ENCODE results near the gene CLN6.

DNA sequence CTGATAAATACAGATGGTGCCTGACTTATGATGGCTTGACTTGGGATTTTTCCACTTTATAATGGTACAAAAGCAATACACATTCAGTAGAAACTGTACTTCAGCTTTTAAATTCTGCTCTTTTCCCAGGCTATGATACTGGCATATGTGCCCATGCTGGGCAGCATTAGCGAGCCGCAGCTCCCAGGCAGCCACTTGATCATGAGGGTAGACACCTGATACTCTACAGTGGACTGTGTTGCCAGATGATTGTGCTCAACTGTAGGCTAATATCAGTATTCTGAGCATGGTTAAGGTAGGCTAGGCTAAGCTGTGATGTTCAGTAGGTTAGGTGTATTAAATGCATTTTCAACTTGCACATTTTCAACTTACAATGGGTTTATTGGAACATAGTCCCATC is 30.4 kb upstream of the CLN6 start:
- TF ChIP-seq, protein P1, sequence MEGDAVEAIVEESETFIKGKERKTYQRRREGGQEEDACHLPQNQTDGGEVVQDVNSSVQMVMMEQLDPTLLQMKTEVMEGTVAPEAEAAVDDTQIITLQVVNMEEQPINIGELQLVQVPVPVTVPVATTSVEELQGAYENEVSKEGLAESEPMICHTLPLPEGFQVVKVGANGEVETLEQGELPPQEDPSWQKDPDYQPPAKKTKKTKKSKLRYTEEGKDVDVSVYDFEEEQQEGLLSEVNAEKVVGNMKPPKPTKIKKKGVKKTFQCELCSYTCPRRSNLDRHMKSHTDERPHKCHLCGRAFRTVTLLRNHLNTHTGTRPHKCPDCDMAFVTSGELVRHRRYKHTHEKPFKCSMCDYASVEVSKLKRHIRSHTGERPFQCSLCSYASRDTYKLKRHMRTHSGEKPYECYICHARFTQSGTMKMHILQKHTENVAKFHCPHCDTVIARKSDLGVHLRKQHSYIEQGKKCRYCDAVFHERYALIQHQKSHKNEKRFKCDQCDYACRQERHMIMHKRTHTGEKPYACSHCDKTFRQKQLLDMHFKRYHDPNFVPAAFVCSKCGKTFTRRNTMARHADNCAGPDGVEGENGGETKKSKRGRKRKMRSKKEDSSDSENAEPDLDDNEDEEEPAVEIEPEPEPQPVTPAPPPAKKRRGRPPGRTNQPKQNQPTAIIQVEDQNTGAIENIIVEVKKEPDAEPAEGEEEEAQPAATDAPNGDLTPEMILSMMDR (IDR thresholded peaks at IDR 0.05), result no peak
- no peak for TF ChIP-seq POLR2A (IDR thresholded peaks at IDR 0.05)
- no peak for TF ChIP-seq EP300 (IDR thresholded peaks at IDR 0.05)
